Epithelial cell of proximal tubule (primary cell): Measurements from ENCODE around the gene OPN3. TPM values are rescaled to one million over a fixed set of nuclear protein-coding genes. Genes with fewer than 3 reads are reported as not detected.

Experiments used
- DNase-seq: peaks from one replicate; pipeline ENCODE4 v3.0.0-alpha.2; 2011; ENCODE audit warnings: low read depth
- H3K4me3 ChIP-seq: 2 replicates; pipeline ENCODE4 v1.5.1; 2011; ENCODE audit warnings: low read depth, mild to moderate bottlenecking, low read length
- CTCF ChIP-seq: conservative IDR thresholded peaks from 2 replicates; pipeline ENCODE4 v1.5.1; 2012; ENCODE audit warnings: low read depth, mild to moderate bottlenecking, low read length
- total RNA-seq: library from RNA; depleted of rRNA; stranded (reverse); fragments of >200 nt; gene quantifications from 2 replicates; pipeline ENCODE4 v1.2.3, GENCODE V29; 2015

OPN3 gene
- total RNA-seq, 1 donor from 2014 or later = 66.2 TPM

DNA sequence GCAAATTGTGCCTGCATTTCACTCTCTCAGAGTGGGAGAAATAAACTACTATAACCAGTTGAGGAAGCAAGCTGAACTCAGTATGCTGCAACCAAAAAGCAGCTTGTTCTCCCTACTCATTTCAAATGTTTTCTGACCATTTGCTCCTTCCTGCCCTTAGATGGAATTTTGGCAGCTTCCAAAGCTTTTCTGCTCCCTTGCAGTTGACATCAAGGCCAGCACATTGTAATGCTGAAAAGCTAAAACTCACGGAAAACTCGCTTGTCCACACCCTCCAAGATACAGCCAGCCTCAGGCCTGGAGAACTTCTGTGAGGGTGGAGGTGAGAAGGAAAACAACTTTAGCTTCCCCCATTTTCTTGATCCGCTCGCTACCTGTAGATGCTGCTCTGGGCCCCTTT, 5.0 kb upstream of the OPN3 start:
- H3K4me3 ChIP-seq = no peak overlapping the region
- DNase-seq = no peak
- TF ChIP-seq CTCF = no peak

- no peak for TF ChIP-seq CTCF
- H3K4me3 ChIP-seq = no peak overlapping the region
- no peak for DNase-seq
These were observed 4.1 kb upstream of the OPN3 start for GRCh38 chr1:241644259-241644658.

DNA sequence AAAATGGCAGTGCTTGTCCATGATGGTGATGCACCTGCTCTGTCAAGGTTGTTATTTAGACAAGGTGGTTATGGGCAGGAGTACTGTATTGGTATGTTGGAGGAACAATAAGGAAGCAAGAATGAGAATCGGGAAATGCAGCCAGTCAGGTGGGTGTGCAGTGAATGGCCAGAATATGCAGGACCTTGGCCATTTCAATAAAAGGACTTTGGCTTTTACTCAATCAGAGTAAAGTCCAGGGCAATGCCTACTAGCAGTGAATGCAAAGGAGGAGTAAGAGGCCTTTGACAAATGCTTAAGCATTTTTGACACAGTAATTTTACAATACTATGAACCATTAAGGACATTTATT, 2.4 kb upstream of the OPN3 start:
- DNase-seq = no peak
- TF ChIP-seq CTCF = no peak
- no peak overlapping the region for H3K4me3 ChIP-seq

- no peak for DNase-seq
- no peak for TF ChIP-seq CTCF
- H3K4me3 ChIP-seq = no peak overlapping the region
These were observed 1.8 kb upstream of the OPN3 start for GRCh38 chr1:241641773-241642592.

DNA sequence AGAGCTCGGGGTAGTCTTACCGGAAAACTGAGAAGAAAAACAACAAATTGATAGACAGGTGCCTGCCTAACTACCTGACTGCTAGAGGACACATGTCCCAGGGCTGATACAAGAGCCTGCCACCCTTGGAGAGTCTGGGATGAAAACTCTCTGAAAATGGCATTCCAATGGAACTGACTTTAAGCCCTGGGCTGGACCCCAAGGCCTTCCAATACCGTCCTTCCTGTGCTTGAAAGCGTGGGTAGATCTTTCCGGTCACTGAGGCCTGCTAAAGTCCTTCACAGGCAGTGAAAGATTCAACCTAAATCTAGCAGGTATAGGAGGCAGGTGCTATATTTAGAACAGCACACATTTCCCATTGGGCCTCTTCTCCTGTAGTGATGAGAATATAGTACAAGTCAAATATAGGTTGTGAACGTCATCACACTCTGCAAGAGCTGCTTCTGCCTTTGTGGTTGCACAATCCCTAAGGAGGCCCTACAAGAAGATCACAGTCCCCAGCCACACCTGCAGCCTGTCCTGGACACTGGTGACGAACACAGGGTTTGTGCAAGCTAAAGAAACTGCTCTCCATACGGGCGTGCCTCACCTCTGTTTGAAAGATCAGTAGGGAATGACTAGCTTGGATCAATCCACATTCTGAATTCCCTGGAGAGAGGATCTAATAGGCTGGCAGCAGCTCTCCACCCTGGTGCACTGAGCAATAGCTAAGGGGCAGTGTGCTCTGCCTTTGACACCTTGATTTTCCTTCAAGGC, 876 bp upstream of the OPN3 start:
- no peak for TF ChIP-seq CTCF
- H3K4me3 ChIP-seq = peak overlapping the region; percentile 95
- no peak for DNase-seq

DNA sequence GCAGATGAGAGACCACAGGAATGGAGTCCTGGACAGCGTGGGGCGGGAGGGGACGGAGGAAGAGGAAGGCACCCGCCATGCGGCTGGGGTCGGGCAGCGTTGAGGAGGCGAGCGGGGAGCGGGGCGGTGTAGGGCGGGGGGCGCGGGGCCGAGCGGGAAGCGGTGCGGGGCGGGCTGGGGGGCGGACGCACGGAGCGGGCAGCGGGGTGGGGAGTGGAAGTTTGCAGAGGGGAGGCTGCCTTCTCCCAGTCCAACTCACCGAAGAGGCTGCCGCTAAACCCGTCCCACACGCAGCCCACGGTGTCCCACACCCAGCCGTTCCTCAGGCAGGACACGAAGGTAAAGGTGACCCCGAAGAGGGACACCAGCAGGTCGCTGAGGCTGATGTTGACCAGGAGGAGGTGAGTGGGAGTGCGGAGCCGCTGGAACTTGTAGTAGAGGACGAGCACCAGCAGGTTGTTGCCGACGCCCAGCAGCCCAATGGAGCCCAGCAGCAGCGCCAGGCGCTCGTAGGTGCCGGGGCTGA, 483 bp downstream of the OPN3 start:
- DNase-seq = no peak
- no peak for TF ChIP-seq CTCF
- H3K4me3 ChIP-seq = peak overlapping the region; percentile 95
